PC-9 (cell line): ENCODE measurements around the gene CRISPLD2. TPM values are rescaled to one million over a fixed set of nuclear protein-coding genes. Genes with fewer than 3 reads are reported as not detected.

Experiments
- BruUV-seq: library from RNA; stranded (reverse); fragments of 400-500 nt; replicated peaks from 2 replicates; lab custom pipeline; 2021; lab: Mats Ljungman, UMichigan
- CTCF ChIA-PET: fragments of 300-600 bp; sonication (Branson Sonifier 250); formaldehyde crosslinking; loops from one replicate; lab custom pipeline; 2022; ENCODE audit warnings: antibody characterized with exemption; lab: Charles Lee
- POLR2A ChIA-PET: fragments of 300-600 bp; sonication (Branson Sonifier 250); formaldehyde crosslinking; loops from one replicate; lab custom pipeline; 2022; ENCODE audit warnings: antibody characterized with exemption; ENCODE audit not compliant: unreplicated experiment; lab: Charles Lee
- DNase-seq, 2 experiments: peaks; one replicate each; pipeline versions ENCODE4 v3.0.0 to v3.0.0-alpha.2; 2015 to 2022; ENCODE audit warnings: mixed read lengths in 1 of 2
- H2AFZ ChIP-seq: fragments of 200-600 bp; sonication (generic); 2 replicates; pipeline ENCODE4 v1.8.1; 2017; ENCODE audit warnings: antibody characterized with exemption
- H3F3A ChIP-seq: fragments of 200-600 bp; sonication (generic); 2 replicates; pipeline ENCODE4 v1.8.1; 2017; ENCODE audit warnings: antibody characterized with exemption, mild to moderate bottlenecking, low read depth; ENCODE audit not compliant: insufficient read depth
- H3K27ac ChIP-seq: fragments of 200-600 bp; sonication (generic); 2 replicates; pipeline ENCODE4 v1.6.1; 2016; ENCODE audit warnings: mixed run types
- H3K27me3 ChIP-seq: fragments of 200-600 bp; sonication (generic); 2 replicates; pipeline ENCODE4 v1.6.1; 2016; ENCODE audit warnings: low read depth, mixed run types; ENCODE audit not compliant: insufficient read depth
- H3K36me3 ChIP-seq: fragments of 200-600 bp; sonication (generic); 2 replicates; pipeline ENCODE4 v1.6.1; 2016; ENCODE audit warnings: low read depth, mixed run types
- H3K4me1 ChIP-seq: fragments of 200-600 bp; sonication (generic); replicated peaks from 2 replicates; pipeline ENCODE4 v1.6.1; 2016; ENCODE audit warnings: mixed run types; ENCODE audit not compliant: insufficient read depth
- H3K4me2 ChIP-seq: fragments of 200-600 bp; sonication (generic); 2 replicates; pipeline ENCODE4 v1.6.1; 2017; ENCODE audit warnings: mixed run types
- H3K4me3 ChIP-seq: fragments of 200-600 bp; sonication (generic); 2 replicates; pipeline ENCODE4 v1.6.1; 2016; ENCODE audit warnings: mixed run types
- H3K79me2 ChIP-seq: fragments of 200-600 bp; sonication (generic); 2 replicates; pipeline ENCODE4 v1.6.1; 2017; ENCODE audit warnings: low read depth, mixed run types
- H3K9me2 ChIP-seq: fragments of 200-600 bp; sonication (generic); 2 replicates; pipeline ENCODE4 v1.8.1; 2017; ENCODE audit warnings: mild to moderate bottlenecking; ENCODE audit not compliant: insufficient read depth
- H3K9me3 ChIP-seq: fragments of 200-600 bp; sonication (generic); 2 replicates; pipeline ENCODE4 v1.8.1; 2016; ENCODE audit warnings: low read depth; ENCODE audit not compliant: insufficient read depth
- H4K20me1 ChIP-seq: fragments of 200-600 bp; sonication (generic); 2 replicates; pipeline ENCODE4 v1.8.1; 2017; ENCODE audit not compliant: insufficient read depth
- CTCF ChIP-seq: fragments of 200-600 bp; sonication (generic); conservative IDR thresholded peaks from 2 replicates; pipeline ENCODE4 v1.6.1; 2017; ENCODE audit warnings: mixed run types, antibody characterized with exemption, mild to moderate bottlenecking, moderate library complexity
- EZH2 ChIP-seq: fragments of 200-600 bp; sonication (generic); IDR thresholded peaks from 2 replicates; pipeline ENCODE4 v1.8.0; 2017; ENCODE audit warnings: antibody characterized with exemption, low read depth
- intact Hi-C: fragments of 100-400 bp; cut with micrococcal nuclease; formaldehyde crosslinking; loops from one replicate; pipeline ENCODE4 v1.10.0; 2022; ENCODE audit not compliant: unreplicated experiment
- total RNA-seq: library from RNA; stranded (reverse); gene quantifications from 2 replicates; pipeline ENCODE4 v1.2.3, GENCODE V29; 2021

Gene CRISPLD2
- total RNA-seq, 1 experiment from 2014 or later = 18.6 TPM

- no peaks in the 10 kb centered on the region for H3K9me3 ChIP-seq
- no peaks in the 10 kb centered on the region for H3K79me2 ChIP-seq
- H3K9me2 ChIP-seq = no peaks in the 10 kb centered on the region
- intact Hi-C loops = no loop called here
- H3K36me3 ChIP-seq = no peaks in the 10 kb centered on the region
- no peak overlapping the region for H3K27ac ChIP-seq
- CTCF ChIA-PET = interaction anchor here (0.6 to 1.1 kb wide), 2 partner anchors 16 to 56 kb away, joined by 3 to 14 read pairs; no protein-coding TSS in a partner anchor
- no peak overlapping the region for H3K4me2 ChIP-seq
- BruUV-seq = no TSS peak
- H3K4me1 ChIP-seq = peaks cover 8% of the 10 kb centered on the region
- no peak overlapping the region for H3K4me3 ChIP-seq
- no peaks in the 10 kb centered on the region for H3K27me3 ChIP-seq
- H3F3A ChIP-seq = peaks cover 4% of the 10 kb centered on the region; the same call in 1 of the 2 replicates
- H2AFZ ChIP-seq = no peak overlapping the region
- DNase-seq = peak; percentile 43 to 65
- TF ChIP-seq EZH2 (no peak), CTCF (no peak)
- POLR2A ChIA-PET = interaction anchor here (0.7 kb wide), 1 partner anchor 293 kb away, joined by 3 read pairs; the partner anchor contains the start of gene KLHL36
- H4K20me1 ChIP-seq = no peaks in the 10 kb centered on the region
Measured at GRCh38 chr16:84941921-84942320, 122.1 kb downstream of the CRISPLD2 start.

GRCh38 chr16:84942786-84943185, 123.0 kb downstream of the CRISPLD2 start:
- BruUV-seq = no TSS peak
- TF ChIP-seq EZH2 (no peak), CTCF (no peak)
- intact Hi-C loops = no loop called here

GRCh38 chr16:84943620-84944019, 123.8 kb downstream of the CRISPLD2 start:
- no peak overlapping the region for H3K4me3 ChIP-seq
- no peaks in the 10 kb centered on the region; the same call in 1 of the 2 replicates for H3F3A ChIP-seq
- H2AFZ ChIP-seq = no peak overlapping the region
- BruUV-seq = no TSS peak
- H3K4me1 ChIP-seq = peaks cover 8% of the 10 kb centered on the region
- intact Hi-C loops = no loop called here
- ChIA-PET CTCF (no interaction called here), POLR2A (no interaction called here)
- H4K20me1 ChIP-seq = no peaks in the 10 kb centered on the region
- H3K4me2 ChIP-seq = no peak overlapping the region
- H3K79me2 ChIP-seq = no peaks in the 10 kb centered on the region
- no peak for TF ChIP-seq EZH2
- H3K9me2 ChIP-seq = no peaks in the 10 kb centered on the region
- no peaks in the 10 kb centered on the region for H3K36me3 ChIP-seq
- no peaks in the 10 kb centered on the region for H3K27me3 ChIP-seq
- DNase-seq = no peak
- no peak overlapping the region for H3K27ac ChIP-seq
- H3K9me3 ChIP-seq = no peaks in the 10 kb centered on the region

More at GRCh38 chr16:84942786-84943185, 123.0 kb downstream of the CRISPLD2 start:
- ChIA-PET CTCF (interaction anchor here (1.1 kb wide), 1 partner anchor 17 kb away, joined by 14 read pairs; no protein-coding TSS in a partner anchor), POLR2A (interaction anchor here (0.7 kb wide), 1 partner anchor 123 kb away, joined by 9 read pairs; no protein-coding TSS in a partner anchor)
- Histone ChIP-seq H3K36me3 (no peaks in the 10 kb centered on the region), H2AFZ (no peak overlapping the region), H3F3A (peaks cover under 1% of the 10 kb centered on the region; the same call in 1 of the 2 replicates), H3K79me2 (no peaks in the 10 kb centered on the region), H3K4me2 (no peak overlapping the region), H3K27ac (no peak overlapping the region), H3K4me3 (no peak overlapping the region), H3K9me3 (no peaks in the 10 kb centered on the region), H4K20me1 (no peaks in the 10 kb centered on the region), H3K9me2 (no peaks in the 10 kb centered on the region), H3K27me3 (no peaks in the 10 kb centered on the region), H3K4me1 (peaks cover 8% of the 10 kb centered on the region)
- DNase-seq = no peak
